KOPT-K1 (cell line): ENCODE measurements around the gene ESD.
A peak's percentile ranks its signal among the peaks of the same experiment; 100 is the strongest.

Source experiments
- H3K27ac ChIP-seq: fragments of 200-600 bp; sonication (generic); 2 replicates; pipeline ENCODE4 v1.5.1; 2016; ENCODE audit warnings: antibody characterized with exemption, mild to moderate bottlenecking, low read depth, low read length; ENCODE audit not compliant: poor library complexity, severe bottlenecking
- H3K36me3 ChIP-seq: fragments of 200-600 bp; sonication (generic); 2 replicates; pipeline ENCODE4 v1.5.1; 2017; ENCODE audit warnings: antibody characterized with exemption, mild to moderate bottlenecking, low read length, moderate library complexity; ENCODE audit not compliant: insufficient read depth
- H3K9me3 ChIP-seq: fragments of 200-600 bp; sonication (generic); 2 replicates; pipeline ENCODE4 v1.5.1; 2017; ENCODE audit warnings: antibody characterized with exemption, low read length, mild to moderate bottlenecking; ENCODE audit not compliant: insufficient read depth, poor library complexity, severe bottlenecking

Gene ESD, protein sequence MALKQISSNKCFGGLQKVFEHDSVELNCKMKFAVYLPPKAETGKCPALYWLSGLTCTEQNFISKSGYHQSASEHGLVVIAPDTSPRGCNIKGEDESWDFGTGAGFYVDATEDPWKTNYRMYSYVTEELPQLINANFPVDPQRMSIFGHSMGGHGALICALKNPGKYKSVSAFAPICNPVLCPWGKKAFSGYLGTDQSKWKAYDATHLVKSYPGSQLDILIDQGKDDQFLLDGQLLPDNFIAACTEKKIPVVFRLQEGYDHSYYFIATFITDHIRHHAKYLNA

GRCh38 chr13:46796515-46797474 is at the start of gene ESD:
Gene ESD (minus strand): TSS chr13:46797161. CDS start chr13:46791413, 5,748 bp downstream.
- no peaks in the 10 kb centered on the region for H3K9me3 ChIP-seq
- peaks cover 30% of the 10 kb centered on the region for H3K36me3 ChIP-seq
- peak within 1 kb of the TSS; percentile 97 for H3K27ac ChIP-seq

- Histone ChIP-seq H3K27ac (no peak overlapping the region), H3K9me3 (no peaks in the 10 kb centered on the region), H3K36me3 (no peaks in the 10 kb centered on the region)
Observed at GRCh38 chr13:46846726-46847125, 49.8 kb upstream of the ESD start.

DNA sequence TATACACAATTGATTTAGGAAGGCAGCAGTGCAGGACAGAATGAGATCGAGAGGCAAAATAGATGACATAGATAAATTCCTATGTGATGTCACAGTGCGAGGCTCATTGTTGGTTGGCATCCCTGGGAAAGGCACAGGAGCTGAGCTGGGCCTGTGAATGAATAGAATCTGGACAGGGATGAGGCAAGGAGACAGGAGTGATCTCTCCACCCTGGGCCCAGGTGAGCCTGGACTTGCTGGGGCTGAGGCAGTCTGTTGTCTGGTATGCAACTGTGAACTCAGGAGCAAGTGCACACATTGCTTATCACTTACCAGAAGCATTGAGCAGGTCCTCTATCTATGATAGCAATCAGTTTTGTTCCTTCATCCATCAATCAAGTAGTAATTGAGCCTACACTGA is 48.2 kb upstream of the ESD start:
- H3K36me3 ChIP-seq = no peaks in the 10 kb centered on the region
- H3K27ac ChIP-seq = no peak overlapping the region
- H3K9me3 ChIP-seq = no peaks in the 10 kb centered on the region

- Histone ChIP-seq H3K9me3 (no peaks in the 10 kb centered on the region), H3K27ac (no peak overlapping the region), H3K36me3 (no peaks in the 10 kb centered on the region)
Observed at GRCh38 chr13:46844431-46844830, 47.5 kb upstream of the ESD start.

DNA sequence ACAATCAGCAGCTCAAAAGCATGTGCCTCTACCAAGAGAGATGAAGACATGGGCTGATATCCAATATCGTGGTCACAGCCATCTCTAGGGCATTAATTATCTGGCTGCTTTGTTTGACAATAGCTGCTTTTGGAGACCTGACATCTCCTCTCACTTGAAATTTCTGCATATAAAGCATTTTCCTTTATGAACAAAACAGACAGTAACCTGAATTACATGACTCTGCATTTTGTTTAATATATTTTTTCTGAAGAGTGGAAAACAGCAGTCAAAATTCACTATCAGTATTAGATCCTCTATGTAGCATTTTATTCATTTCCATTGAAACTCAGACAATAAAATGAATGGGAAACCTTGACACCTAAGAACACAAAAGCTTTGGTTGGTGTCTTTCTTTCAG is 42.4 kb upstream of the ESD start:
- no peak overlapping the region for H3K27ac ChIP-seq
- H3K36me3 ChIP-seq = no peaks in the 10 kb centered on the region
- no peaks in the 10 kb centered on the region for H3K9me3 ChIP-seq

- H3K9me3 ChIP-seq = no peaks in the 10 kb centered on the region
Observed at GRCh38 chr13:46834657-46835056, 37.7 kb upstream of the ESD start.

GRCh38 chr13:46831588-46832194 is 34.7 kb upstream of the ESD start:
- Histone ChIP-seq H3K27ac (no peak overlapping the region), H3K36me3 (no peaks in the 10 kb centered on the region), H3K9me3 (no peaks in the 10 kb centered on the region)

More at GRCh38 chr13:46834657-46835056, 37.7 kb upstream of the ESD start:
- H3K27ac ChIP-seq = no peak overlapping the region
- H3K36me3 ChIP-seq = no peaks in the 10 kb centered on the region

DNA sequence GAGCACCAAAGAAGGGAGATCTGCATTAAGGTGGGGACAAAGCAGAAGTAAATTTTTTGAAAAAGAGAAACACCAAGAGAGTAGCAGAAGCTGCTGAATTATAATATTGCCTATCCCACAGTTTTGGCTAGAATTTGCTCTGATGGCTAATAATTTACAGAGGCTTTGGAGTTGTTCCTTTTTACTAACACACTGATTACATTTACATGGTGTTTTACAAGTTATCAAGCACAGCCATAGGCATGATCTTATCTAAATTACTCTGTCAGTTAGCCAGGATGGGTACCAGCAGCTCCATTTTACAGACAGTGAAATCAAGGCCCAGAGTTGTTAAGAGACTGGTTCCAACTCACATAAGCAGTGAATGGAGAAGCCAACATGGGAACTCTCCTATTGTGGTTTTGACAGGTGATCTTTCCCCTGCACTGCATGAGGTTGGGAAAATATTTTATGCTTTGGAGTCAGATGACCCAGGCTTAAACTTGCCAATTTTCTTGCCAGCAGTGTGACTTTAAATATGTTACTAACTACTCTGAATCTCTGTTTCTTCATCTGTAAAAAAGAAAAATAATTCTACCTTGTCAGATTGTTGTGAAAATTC is 33.5 kb upstream of the ESD start:
- H3K9me3 ChIP-seq = no peaks in the 10 kb centered on the region
- no peak overlapping the region for H3K27ac ChIP-seq

DNA sequence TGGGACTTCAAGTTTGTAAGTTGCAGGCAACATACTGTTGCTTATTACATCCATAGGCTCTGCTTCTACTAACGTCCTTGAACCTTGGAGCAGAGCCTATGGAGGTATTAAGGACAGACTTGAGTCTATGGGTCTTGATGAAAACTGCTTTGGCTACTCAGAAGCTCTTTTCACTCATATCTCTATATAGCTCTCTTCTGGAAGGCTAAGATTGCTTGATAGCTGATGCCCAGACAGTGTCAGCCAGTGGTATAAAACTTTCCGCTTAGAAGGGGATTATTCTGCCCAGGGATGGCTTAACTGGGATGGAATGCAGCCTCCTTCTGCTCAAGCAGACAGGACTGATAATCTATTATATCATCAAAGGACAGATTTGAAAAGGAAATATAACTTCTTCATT is 25.6 kb upstream of the ESD start:
- Histone ChIP-seq H3K9me3 (no peaks in the 10 kb centered on the region), H3K36me3 (no peaks in the 10 kb centered on the region), H3K27ac (no peak overlapping the region)

More for the DNA sequence above, 33.5 kb upstream of the ESD start:
- H3K36me3 ChIP-seq = no peaks in the 10 kb centered on the region

DNA sequence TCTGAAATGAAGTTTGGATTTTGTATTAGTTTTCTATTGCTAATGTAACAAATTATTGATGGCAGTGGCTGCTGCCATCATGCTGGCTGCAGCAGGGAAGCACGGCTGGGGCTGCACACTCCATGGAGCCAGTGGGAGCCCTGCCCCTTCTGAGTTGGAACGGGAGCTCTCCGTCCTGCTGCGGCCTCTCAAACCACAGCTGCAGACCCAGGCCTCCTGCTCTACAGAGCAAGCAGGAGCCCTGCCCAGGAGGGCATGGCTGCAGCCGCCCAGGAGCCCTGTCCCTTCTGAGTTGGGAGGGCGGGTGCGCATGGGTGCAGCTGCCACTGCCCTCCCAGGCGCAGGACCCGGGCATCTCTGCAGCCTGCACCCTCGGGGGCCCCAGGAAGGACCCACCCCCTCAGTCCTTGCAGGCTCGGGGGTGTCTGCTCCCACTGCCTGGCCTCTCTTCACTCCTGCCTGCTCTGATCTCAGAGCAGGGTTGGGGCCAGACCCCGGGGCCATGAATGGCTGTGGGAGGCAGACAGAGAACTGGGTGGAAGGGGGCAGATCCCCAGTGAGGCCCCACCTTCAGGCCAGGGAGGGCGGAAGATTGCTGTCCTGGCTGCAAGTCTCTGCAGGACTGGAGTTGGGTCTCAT is 21.0 kb upstream of the ESD start:
- H3K9me3 ChIP-seq = peaks cover 6% of the 10 kb centered on the region
- no peaks in the 10 kb centered on the region for H3K36me3 ChIP-seq
- H3K27ac ChIP-seq = no peak overlapping the region

GRCh38 chr13:46817095-46817494 is 20.1 kb upstream of the ESD start:
- Histone ChIP-seq H3K36me3 (no peaks in the 10 kb centered on the region), H3K27ac (no peak overlapping the region), H3K9me3 (peaks cover 14% of the 10 kb centered on the region)

DNA sequence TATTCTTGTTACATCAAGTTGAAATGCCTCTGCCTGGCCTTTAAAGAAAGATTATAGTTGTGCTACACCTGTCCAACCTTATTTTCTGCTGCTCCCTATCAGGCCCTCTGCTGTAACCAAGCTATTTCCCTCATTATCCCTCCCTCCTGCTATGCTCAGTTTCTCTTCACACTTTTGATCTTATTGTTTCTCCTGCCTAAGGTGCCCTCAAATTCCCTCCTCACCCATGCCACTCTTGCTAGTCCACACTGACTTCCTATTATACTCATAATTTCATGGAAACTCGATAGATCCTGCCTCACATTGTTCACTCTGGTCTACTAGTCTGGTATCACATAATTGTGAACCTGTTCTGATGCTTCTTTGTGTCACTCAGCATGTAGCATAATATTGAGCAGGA is 19.4 kb upstream of the ESD start:
- peaks cover 21% of the 10 kb centered on the region for H3K9me3 ChIP-seq
- H3K36me3 ChIP-seq = no peaks in the 10 kb centered on the region
- H3K27ac ChIP-seq = no peak overlapping the region

GRCh38 chr13:46812301-46812797 is 15.4 kb upstream of the ESD start:
- H3K36me3 ChIP-seq = no peaks in the 10 kb centered on the region
- peaks cover 22% of the 10 kb centered on the region for H3K9me3 ChIP-seq
- H3K27ac ChIP-seq = no peak overlapping the region

- H3K9me3 ChIP-seq = peaks cover 22% of the 10 kb centered on the region
- H3K36me3 ChIP-seq = no peaks in the 10 kb centered on the region
- no peak overlapping the region for H3K27ac ChIP-seq
Observed at GRCh38 chr13:46810440-46810839, 13.5 kb upstream of the ESD start.
